GM12875 (cell line): Measurements from ENCODE around the gene RNASEH2C.
"Not testable (repeated sequence)": the region's sequence is repeated elsewhere in the genome, so short reads cannot be mapped to it uniquely, and the experiment has no call there.

ENCODE experiments used
- H3K4me3 ChIP-seq: one replicate; pipeline ENCODE4 v1.5.1; 2011; ENCODE audit warnings: low read depth, low read length, control low read depth
- TF ChIP-seq, protein P1 (sequence below): IDR thresholded peaks from 2 replicates; pipeline ENCODE4 v1.5.1; 2011; ENCODE audit warnings: low read depth, mild to moderate bottlenecking, control low read depth, inconsistent platforms, low read length, moderate library complexity, borderline replicate concordance; ENCODE audit not compliant: insufficient read depth

RNASEH2C gene

DNA sequence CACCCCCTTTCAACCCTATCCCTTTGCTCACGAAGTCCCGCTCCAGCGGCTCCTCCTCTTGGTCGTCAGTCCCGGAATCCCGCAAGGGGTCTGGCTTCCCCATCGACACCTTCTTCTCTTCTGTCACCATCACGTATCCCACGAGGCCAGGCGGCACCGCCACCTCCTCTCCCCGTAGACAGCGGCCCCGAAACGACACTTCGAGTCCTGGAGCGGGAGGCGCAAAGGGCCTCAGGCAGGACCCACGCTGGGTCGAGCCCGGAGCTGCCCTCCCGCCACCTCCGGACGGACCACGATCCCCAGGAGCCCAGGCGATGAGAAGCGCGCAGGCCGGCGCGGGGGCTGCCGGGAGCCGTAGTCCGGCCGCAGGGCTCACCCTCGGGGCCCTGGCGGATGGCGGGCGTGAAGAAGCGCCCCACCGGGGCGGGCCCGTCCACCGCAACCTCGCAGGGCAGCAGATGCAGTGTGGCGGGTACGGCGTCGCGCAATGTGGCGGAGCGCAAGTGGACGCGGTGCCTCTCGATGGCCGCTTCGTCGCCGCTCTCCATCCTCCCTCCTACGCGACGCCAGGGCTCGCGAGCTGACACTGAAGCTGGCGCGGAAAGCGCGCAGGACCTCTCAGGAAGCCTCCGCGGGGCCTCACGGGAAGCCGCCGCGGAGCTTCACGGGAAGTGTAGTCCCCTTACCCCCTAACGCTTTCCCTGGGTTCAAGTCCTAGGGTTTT is at the start of gene RNASEH2C:
TSS of gene RNASEH2C (minus strand) at position 588 of the 724 bp plus-strand sequence. CDS start at position 548, 40 bp downstream.
- peak within 1 kb of the TSS; percentile 81 for H3K4me3 ChIP-seq
- TF ChIP-seq, protein P1, sequence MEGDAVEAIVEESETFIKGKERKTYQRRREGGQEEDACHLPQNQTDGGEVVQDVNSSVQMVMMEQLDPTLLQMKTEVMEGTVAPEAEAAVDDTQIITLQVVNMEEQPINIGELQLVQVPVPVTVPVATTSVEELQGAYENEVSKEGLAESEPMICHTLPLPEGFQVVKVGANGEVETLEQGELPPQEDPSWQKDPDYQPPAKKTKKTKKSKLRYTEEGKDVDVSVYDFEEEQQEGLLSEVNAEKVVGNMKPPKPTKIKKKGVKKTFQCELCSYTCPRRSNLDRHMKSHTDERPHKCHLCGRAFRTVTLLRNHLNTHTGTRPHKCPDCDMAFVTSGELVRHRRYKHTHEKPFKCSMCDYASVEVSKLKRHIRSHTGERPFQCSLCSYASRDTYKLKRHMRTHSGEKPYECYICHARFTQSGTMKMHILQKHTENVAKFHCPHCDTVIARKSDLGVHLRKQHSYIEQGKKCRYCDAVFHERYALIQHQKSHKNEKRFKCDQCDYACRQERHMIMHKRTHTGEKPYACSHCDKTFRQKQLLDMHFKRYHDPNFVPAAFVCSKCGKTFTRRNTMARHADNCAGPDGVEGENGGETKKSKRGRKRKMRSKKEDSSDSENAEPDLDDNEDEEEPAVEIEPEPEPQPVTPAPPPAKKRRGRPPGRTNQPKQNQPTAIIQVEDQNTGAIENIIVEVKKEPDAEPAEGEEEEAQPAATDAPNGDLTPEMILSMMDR, result no peak

GRCh38 chr11:65767806-65768205 is 47.2 kb upstream of the RNASEH2C start:
- H3K4me3 ChIP-seq, result not testable (repeated sequence)

DNA sequence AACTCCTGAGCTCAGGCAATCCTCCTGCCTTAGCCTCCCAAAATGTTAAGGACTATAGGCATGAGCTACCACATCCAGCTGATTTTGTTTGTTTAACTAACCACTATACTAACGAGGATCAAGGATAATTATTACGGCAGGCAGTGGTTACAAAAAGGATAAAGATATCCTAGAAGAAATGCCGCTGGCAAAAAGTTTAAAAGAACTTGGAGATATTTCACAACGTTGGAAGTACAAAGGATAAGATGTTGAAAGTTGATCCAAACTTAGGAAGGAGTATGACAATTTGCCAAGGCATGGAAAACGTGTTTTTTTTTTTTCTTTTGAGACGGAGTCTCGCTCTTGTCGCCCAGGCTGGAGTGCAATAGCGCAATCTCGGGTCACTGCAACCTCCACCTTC is 46.8 kb upstream of the RNASEH2C start:
- no peak overlapping the region for H3K4me3 ChIP-seq
- TF ChIP-seq, protein P1, result no peak

GRCh38 chr11:65766535-65766934 is 45.9 kb upstream of the RNASEH2C start:
- TF ChIP-seq, protein P1, result no peak
- H3K4me3 ChIP-seq, result no peak overlapping the region

GRCh38 chr11:65764434-65764833 is 43.8 kb upstream of the RNASEH2C start:
- no peak overlapping the region for H3K4me3 ChIP-seq
- TF ChIP-seq, protein P1, result no peak

GRCh38 chr11:65762816-65763215 is 42.2 kb upstream of the RNASEH2C start:
- not testable (repeated sequence) for H3K4me3 ChIP-seq

GRCh38 chr11:65762169-65762568 is 41.6 kb upstream of the RNASEH2C start:
- H3K4me3 ChIP-seq, result not testable (repeated sequence)

DNA sequence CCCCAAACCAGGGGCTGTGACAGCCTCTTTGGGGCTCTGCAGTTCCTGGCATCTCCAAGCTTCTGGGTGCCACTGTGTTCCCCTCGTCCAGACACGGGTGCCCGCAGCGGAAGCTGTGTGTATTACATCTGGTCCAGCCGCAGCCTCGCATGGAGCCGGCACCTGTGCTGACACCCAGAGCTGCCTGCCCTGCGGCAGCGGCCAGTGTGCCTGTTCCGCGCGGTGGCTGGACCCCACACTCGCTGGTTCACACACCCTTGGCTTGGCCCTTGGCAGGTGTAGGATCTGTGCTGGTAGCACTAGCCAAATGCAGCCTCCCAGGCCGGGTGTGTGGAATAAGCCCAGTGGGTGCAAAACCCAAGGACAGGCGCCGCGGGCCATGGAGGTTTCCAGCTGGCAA is 24.5 kb upstream of the RNASEH2C start:
- H3K4me3 ChIP-seq, result no peak overlapping the region
- TF ChIP-seq, protein P1, result no peak

GRCh38 chr11:65744699-65745042 is 24.1 kb upstream of the RNASEH2C start:
- no peak overlapping the region for H3K4me3 ChIP-seq
- TF ChIP-seq, protein P1, result no peak
